ENCODE measurements around the gene CALML6.

Gene CALML6

DNA sequence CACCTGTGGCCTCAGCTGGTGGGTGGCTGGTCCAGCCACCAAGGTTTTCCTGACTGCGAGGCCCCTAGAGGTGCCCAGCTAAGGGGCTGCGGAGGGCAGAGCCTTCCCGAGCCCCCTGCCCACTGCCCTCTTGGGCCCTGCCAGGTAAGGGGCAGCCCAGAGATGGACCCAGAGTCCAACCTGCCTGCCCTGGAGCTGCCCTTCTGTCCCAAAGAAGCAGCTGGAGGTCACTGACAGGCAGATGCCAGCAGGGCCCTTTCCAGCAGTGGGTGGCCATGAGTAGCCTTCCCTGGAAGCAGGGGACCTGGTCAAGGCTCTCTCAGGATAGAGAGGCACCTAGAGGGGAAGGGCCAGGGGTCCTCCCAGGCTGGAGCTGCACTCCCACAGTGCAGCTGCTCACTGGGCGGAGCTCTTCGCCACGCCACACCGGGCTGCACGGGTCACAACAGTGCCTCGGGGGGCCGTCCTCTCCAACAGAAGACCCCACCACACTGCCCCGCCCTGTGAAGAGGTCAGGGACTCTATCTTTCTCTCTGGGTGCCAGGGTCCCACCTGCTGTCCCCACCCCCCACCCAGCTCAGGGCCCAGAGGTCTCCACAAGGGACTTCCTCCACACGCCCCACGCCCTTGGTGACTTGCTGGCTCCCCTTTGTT, 13.3 kb upstream of the CALML6 start:
- Histone ChIP-seq H3K4me3 (no peak overlapping the region), H3K27ac (no peak overlapping the region), H3K36me3 (ENCODE audit: insufficient read depth, low read length) (no peaks in the 10 kb centered on the region), H3K9ac (ENCODE audit: insufficient read length) (no peak overlapping the region), H3K9me3 (ENCODE audit: low read depth, low read length) (no peaks in the 10 kb centered on the region)
- TF ChIP-seq FOXP2 (optimal IDR thresholded peaks at IDR 0.05; ENCODE audit: control extremely low read depth, extremely low read length, insufficient read depth), result no peak
- TF ChIP-seq EZH2 (IDR thresholded peaks at IDR 0.05), result no peak
- no peak for TF ChIP-seq POLR2AphosphoS5 (IDR thresholded peaks at IDR 0.05; ENCODE audit: borderline replicate concordance, low read depth, low read length)
- no peak for DNase-seq (ENCODE audit: low read depth, low spot score)

GRCh38 chr1:1903224-1903623, 11.8 kb upstream of the CALML6 start:
- Histone ChIP-seq H3K4me3 (no peak overlapping the region), H3K9me3 (ENCODE audit: low read depth, low read length) (no peaks in the 10 kb centered on the region), H3K36me3 (ENCODE audit: insufficient read depth, low read length) (no peaks in the 10 kb centered on the region), H3K27ac (no peak overlapping the region), H3K9ac (ENCODE audit: insufficient read length) (no peak overlapping the region)
- no peak for DNase-seq (ENCODE audit: low read depth, low spot score)
- no peak for TF ChIP-seq FOXP2 (optimal IDR thresholded peaks at IDR 0.05; ENCODE audit: control extremely low read depth, extremely low read length, insufficient read depth)
- TF ChIP-seq EZH2 (IDR thresholded peaks at IDR 0.05), result no peak

DNA sequence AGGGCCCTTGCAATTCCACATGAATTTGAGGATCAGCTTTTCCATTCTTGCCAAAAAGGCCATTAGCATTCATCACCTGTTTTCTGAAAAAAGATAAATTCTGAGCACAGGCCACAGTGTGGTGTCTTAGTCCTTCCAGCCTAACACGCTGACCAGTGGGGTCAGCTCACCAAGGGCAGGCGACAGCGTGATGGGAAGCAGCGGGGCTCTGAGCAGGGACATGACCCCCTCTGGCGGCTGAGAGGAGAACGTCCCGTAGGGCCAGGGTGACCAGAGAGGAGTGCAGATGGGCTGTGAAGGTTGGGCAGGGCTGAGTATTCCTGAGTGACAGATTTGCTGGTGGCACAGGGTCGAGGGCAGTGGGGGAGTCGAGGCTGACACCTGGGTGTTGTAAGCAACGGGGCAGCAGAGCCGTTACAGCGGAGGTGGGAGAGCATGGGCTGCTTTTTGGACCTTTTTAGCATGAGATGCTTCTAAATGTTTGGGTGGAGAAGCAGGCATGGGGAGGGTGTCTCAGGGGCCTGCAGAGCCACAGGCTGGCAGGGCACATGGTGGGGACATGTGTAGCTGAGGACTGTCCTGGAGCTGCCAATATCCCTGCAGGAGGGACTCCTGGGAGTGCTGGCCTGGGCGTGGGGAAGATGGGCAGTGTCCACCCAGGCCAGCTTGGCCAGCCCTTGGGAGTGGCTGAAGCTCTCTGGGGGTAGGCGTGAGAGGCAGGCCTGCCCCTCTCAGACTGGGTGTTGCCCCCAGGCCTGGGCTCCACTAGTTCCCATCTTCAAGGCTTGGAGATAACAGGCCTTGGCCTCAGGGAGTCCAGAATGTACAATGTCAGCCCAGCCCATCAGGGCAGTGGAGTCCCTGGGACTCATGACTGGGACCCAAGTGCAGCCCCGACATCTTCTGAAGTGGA, 8.6 kb upstream of the CALML6 start:
- DNase-seq (ENCODE audit: low read depth, low spot score), result no peak
- peak overlapping the region; percentile 39 for H3K9ac ChIP-seq (ENCODE audit: insufficient read length)
- peak overlapping the region; percentile 79; the same call in 1 of the 2 replicates for H3K27ac ChIP-seq
- TF ChIP-seq FOXP2 (optimal IDR thresholded peaks at IDR 0.05; ENCODE audit: control extremely low read depth, extremely low read length, insufficient read depth), result no peak
- TF ChIP-seq POLR2AphosphoS5 (IDR thresholded peaks at IDR 0.05; ENCODE audit: borderline replicate concordance, low read depth, low read length), result no peak
- no peak for TF ChIP-seq EZH2 (IDR thresholded peaks at IDR 0.05)
- no peak overlapping the region for H3K4me3 ChIP-seq
- H3K36me3 ChIP-seq (ENCODE audit: insufficient read depth, low read length), result no peaks in the 10 kb centered on the region
- H3K9me3 ChIP-seq (ENCODE audit: low read depth, low read length), result no peaks in the 10 kb centered on the region

DNA sequence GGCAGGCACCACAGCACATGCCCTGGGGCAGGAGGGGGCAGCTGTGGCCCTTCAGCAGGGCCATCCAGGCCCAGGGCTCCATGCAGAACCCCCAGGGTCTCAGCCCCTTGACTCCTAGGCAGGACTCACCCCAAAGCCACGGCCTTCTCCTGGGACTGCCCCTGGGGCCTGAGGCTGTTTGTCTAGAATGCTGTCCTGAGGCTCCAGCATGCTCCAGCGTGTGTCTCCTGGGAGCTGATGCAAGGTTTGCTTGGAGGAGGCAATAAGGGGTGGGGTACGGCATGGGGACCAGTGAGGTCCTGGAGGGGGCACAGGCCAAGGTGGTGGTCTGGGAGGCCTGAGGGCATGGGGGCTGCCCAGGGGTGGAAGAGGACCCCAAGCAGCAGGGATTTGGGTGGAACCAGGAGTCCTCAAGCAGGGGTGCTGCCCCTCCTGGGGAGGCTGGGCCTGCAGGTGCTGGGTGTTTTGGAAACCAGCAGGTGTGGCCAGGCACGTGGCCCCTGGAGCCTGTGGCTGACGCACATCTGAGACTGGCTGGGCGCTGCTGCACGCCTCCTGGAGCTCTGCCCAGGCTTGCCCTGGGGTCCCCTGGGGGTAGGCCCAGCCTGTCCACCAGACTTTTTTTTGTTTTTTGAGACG, 7.8 kb upstream of the CALML6 start:
- Histone ChIP-seq H3K9ac (ENCODE audit: insufficient read length) (peak overlapping the region; percentile 39), H3K27ac (peak overlapping the region; percentile 79)

GRCh38 chr1:1908506-1908791, 6.6 kb upstream of the CALML6 start:
- Histone ChIP-seq H3K4me3 (peak overlapping the region; percentile 83), H3K9ac (ENCODE audit: insufficient read length) (peak overlapping the region; percentile 81), H3K36me3 (ENCODE audit: insufficient read depth, low read length) (no peaks in the 10 kb centered on the region), H3K27ac (peak overlapping the region; percentile 52; the same call in 1 of the 2 replicates), H3K9me3 (ENCODE audit: low read depth, low read length) (no peaks in the 10 kb centered on the region)
- TF ChIP-seq EZH2 (IDR thresholded peaks at IDR 0.05) (no peak), POLR2AphosphoS5 (IDR thresholded peaks at IDR 0.05; ENCODE audit: borderline replicate concordance, low read depth, low read length) (no peak), FOXP2 (optimal IDR thresholded peaks at IDR 0.05; ENCODE audit: control extremely low read depth, extremely low read length, insufficient read depth) (no peak)
- DNase-seq (ENCODE audit: low read depth, low spot score), result no peak

More for the DNA sequence above, 7.8 kb upstream of the CALML6 start:
- no peaks in the 10 kb centered on the region for H3K9me3 ChIP-seq (ENCODE audit: low read depth, low read length)
- no peak overlapping the region for H3K4me3 ChIP-seq
- DNase-seq (ENCODE audit: low read depth, low spot score), result no peak
- no peaks in the 10 kb centered on the region for H3K36me3 ChIP-seq (ENCODE audit: insufficient read depth, low read length)
- TF ChIP-seq EZH2 (IDR thresholded peaks at IDR 0.05), result no peak
- TF ChIP-seq POLR2AphosphoS5 (IDR thresholded peaks at IDR 0.05; ENCODE audit: borderline replicate concordance, low read depth, low read length), result no peak
- no peak for TF ChIP-seq FOXP2 (optimal IDR thresholded peaks at IDR 0.05; ENCODE audit: control extremely low read depth, extremely low read length, insufficient read depth)

- Histone ChIP-seq H3K27ac (peak overlapping the region; percentile 62; the same call in 1 of the 2 replicates), H3K9me3 (ENCODE audit: low read depth, low read length) (no peaks in the 10 kb centered on the region), H3K36me3 (ENCODE audit: insufficient read depth, low read length) (no peaks in the 10 kb centered on the region), H3K4me3 (no peak overlapping the region), H3K9ac (ENCODE audit: insufficient read length) (no peak overlapping the region)
- no peak for DNase-seq (ENCODE audit: low read depth, low spot score)
- TF ChIP-seq EZH2 (IDR thresholded peaks at IDR 0.05) (no peak), FOXP2 (optimal IDR thresholded peaks at IDR 0.05; ENCODE audit: control extremely low read depth, extremely low read length, insufficient read depth) (no peak), POLR2AphosphoS5 (IDR thresholded peaks at IDR 0.05; ENCODE audit: borderline replicate concordance, low read depth, low read length) (no peak)
These were observed 5.0 kb upstream of the CALML6 start for GRCh38 chr1:1910033-1910465.

- H3K9me3 ChIP-seq (ENCODE audit: low read depth, low read length), result no peaks in the 10 kb centered on the region
- 0 out of 2 replicates have a peak overlapping the region, but pooled peaks have one; percentile 6 for H3K27ac ChIP-seq
- DNase-seq (ENCODE audit: low read depth, low spot score), result no peak
- no peak overlapping the region for H3K9ac ChIP-seq (ENCODE audit: insufficient read length)
- TF ChIP-seq FOXP2 (optimal IDR thresholded peaks at IDR 0.05; ENCODE audit: control extremely low read depth, extremely low read length, insufficient read depth) (no peak), EZH2 (IDR thresholded peaks at IDR 0.05) (no peak), POLR2AphosphoS5 (IDR thresholded peaks at IDR 0.05; ENCODE audit: borderline replicate concordance, low read depth, low read length) (no peak)
- no peaks in the 10 kb centered on the region for H3K36me3 ChIP-seq (ENCODE audit: insufficient read depth, low read length)
- no peak overlapping the region for H3K4me3 ChIP-seq
These were observed 4.3 kb upstream of the CALML6 start for GRCh38 chr1:1910651-1911331.

All from SK-N-MC (cell line).